GF-D8 (cell line): ENCODE measurements around the gene NEK8.
A peak's percentile ranks its signal among the peaks of the same experiment; 100 is the strongest.
"Not testable (repeated sequence)": the region's sequence is repeated elsewhere in the genome, so short reads cannot be mapped to it uniquely, and the experiment has no call there.

ENCODE experiments used
- DNase-seq: peaks from one replicate; lab custom pipeline; 2025; lab: John Stamatoyannopoulos, UW

Gene NEK8

DNA sequence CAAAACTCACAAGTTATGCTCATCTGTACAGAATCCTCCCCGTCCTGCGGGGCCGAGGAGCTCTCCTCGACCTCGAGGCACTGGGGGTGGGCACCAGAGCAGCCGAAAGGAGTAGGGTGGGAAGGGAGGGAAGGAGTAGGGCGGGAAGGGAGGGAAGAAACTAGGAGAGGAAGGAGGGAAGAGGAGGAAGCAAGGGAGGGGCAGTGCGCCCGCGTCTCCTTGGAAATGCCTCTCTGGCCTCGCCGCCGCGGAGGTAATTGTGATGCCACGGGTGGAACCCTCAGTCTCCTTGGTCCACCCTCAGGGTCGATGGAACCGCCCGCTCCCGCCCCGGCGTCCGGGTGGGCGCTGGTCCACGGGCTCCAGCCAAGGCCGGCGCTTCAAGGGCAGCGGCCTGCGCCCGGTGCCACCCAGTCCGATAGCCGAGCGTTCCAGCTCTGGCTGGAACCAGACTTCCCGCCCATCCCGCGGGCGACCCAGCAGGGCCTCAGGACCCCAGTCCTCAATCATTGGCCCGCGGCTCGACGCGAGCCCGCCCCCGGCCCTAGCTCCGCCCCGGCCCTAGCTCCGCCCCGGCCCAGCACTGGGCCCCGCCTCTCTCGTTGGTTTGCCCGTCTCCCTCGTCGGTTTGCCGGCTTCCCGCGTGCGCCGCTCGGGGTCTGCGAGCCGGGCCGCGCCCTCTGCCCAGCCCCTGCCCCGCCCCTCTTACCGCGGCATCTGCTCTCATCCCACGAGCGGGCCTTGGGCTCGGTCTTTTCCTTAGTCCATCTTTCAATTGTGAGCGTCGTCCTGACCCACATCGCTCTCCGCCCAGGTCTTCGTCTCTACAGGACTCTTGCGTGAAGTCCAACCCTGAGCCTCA, 17.5 kb upstream of the NEK8 start:
- DNase-seq = peak; percentile 49

DNA sequence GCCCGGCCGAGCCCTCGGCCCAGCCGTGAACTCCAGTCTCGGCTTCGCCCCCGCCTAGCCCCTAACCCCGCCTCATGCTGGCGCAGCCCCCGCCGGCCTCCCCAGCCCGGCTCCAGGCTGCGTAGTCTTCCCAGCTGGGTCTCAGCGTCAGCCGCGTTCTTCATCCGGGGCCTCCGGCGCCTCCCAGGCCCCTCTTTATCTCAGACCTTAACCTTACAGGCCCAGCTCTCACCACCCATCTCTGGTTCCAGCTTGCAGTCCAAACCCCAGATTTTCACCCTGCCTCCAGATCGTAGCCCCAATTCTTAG, 16.9 kb upstream of the NEK8 start, which contains the start of gene PROCA1:
Gene PROCA1, minus strand, starts transcription at position 166 of the 309 bp plus-strand sequence. CDS start 228 bp downstream, outside the sequence.
- DNase-seq = no peak

DNA sequence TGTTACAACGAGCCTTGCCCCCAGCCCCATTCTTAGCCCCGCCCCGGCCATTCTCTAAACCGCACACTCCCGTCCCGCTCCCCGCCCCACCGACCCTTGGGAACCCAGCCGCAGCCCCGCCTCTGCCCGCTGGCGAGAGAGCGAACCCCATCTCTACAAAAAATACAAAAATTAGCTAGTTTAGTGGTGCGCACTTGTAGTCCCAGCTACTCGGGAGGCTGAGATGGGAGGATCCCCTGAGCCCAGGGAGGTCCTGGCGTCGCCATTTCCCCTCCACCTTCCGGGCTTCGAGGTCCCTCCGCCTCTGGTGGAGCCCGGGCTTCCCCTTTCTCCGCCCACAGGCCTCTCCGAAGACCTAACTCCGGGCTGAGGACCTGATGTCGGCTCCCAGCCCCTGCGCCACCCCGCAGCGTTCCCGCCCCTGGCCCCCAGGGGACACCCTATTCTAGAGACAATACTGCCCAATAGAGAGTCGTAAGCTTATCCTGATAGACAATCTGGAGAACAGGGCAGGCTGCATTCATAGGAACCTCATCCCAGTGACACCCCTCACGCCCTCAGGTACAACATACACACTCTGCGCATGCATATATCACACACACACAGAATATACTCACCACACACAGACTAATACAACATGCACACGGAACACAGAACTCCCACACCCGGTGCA, 16.4 kb upstream of the NEK8 start:
- DNase-seq = peak; percentile 47

- DNase-seq = no peak
Measured at GRCh38 chr17:28712705-28713415, 15.7 kb upstream of the NEK8 start.

GRCh38 chr17:28714281-28714680, 14.3 kb upstream of the NEK8 start:
- DNase-seq = no peak

GRCh38 chr17:28715217-28715616, 13.4 kb upstream of the NEK8 start:
- DNase-seq = no peak

DNA sequence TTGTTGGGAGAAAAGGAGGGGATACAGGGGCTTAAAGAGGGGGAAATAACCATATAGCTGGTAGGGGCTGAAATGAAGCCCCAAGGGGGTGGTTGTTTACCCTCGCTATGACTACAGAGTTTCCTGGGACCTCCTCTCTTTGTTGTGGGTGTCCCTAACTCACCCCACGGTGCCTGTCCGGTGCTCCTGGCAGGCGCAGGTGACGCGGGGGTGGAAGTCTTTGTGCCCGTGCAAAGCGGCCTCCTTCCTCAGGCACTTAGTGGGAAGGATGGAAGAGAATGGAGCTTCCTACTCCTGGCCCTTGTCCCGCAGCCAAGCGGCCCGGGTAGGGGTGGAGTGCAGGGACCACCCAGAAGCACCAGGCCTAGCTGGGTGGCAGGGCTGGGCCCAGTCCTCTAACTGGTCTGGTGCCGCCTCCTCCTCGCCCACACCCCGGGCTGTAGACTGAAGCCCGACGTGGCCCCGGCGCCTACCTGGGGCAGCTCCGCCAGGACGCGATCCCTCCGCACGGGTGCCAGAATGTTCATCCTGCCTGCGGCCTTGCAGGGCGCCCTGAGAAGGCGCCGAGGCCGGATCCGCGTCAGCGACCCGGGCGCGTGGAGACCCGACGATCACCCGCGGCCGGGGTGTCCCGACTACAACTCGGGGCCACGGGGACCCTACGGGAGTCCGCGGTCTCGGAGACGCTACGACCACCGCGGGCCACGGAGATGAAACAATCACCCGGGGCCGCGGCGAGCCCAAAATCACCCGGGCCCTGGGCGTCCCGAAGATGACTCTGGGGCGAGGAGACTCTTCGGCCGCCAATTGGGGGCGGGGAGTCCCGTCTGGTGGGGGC, 11.6 kb upstream of the NEK8 start:
- no peak for DNase-seq

GRCh38 chr17:28717578-28718332, 10.8 kb upstream of the NEK8 start, which contains the start of gene RAB34:
Gene RAB34 (minus strand): TSS chr17:28717868. CDS start chr17:28717266, 602 bp downstream.
- peak; percentile 13 for DNase-seq

GRCh38 chr17:28718333-28719020, 10.1 kb upstream of the NEK8 start:
- no peak for DNase-seq

- no peak for DNase-seq
Measured at GRCh38 chr17:28719021-28719433, 9.6 kb upstream of the NEK8 start.

DNA sequence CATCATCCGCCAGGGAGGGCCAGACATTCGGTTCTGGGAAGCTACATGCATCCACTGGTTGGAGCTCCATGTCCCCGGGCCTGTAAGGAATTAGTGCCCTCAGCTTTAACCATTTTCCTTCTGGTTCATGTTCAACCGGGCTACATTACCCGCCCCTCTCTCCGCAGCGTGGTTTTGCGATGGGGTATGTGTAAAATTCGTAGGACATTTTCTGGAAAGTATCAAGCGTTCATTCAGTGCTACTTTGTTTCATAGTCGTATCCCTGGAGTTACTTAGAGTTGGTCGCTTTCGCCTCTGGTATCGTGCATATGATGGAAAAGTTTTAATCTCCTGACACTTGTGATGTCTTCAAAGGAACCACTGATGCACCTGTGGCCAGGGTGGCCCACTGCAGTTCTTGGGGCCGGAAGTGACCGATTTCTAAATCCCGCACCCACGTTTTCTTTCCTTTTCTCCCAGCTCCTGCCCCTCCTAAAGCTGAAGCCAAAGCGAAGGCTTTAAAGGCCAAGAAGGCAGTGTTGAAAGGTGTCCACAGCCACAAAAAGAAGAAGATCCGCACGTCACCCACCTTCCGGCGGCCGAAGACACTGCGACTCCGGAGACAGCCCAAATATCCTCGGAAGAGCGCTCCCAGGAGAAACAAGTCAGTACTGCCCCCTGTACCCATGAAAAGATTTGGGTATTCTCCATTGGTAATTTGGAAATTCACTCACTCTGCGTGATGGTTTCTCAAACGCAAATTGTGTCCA, 8.2 kb upstream of the NEK8 start:
- no peak for DNase-seq

DNA sequence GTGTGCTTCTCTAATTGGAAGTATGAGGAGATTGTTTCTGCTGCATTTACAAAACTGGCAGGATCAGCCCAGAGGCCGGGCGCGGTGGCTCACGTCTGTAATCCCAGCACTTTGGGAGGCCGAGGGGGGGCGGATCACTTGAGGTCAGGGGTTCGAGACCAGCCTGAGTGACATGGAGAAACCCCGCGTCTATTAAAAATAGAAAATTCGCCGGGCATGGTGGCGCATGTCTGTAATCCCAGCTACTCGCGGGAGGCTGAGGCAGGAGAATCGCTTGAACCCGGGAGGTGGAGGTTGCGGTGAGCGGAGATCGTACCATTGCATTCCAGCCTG, 7.6 kb upstream of the NEK8 start:
- DNase-seq = not testable (repeated sequence)

DNA sequence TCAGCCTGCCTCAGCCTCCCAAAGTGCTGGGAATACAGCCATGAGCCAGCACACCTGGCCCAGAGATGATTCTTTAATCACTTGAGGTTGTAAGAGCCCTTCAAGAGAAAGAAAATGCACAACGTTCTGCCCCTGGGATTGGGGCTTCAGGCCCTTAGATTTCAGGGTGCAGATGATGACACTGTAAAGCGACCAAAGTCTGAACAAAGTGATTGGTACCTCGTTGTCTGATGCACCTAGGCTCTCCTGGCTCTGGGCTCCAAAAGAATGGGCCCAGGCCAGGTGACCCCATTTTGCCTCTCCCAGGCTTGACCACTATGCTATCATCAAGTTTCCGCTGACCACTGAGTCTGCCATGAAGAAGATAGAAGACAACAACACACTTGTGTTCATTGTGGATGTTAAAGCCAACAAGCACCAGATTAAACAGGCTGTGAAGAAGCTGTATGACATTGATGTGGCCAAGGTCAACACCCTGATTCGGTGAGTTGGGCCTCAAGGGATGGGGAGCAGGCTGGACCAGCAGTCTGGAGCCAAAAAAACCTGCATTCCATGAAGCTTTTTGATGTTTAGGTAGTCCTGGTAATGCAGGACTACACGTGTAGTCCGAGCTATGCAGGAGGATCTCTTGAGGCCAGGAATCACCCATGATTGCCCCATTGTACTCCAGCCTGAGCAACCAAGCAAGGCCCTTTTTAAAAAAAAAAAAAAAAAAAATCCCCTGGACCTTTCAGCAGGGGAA, 6.0 kb upstream of the NEK8 start:
- DNase-seq = no peak

GRCh38 chr17:28723159-28723835, 5.3 kb upstream of the NEK8 start:
- no peak for DNase-seq

- not testable (repeated sequence) for DNase-seq
Measured at GRCh38 chr17:28723836-28724499, 4.6 kb upstream of the NEK8 start.

- DNase-seq = no peak
Measured at GRCh38 chr17:28724500-28725165, 4.0 kb upstream of the NEK8 start.

GRCh38 chr17:28725166-28725659, 3.4 kb upstream of the NEK8 start:
- peak; percentile 12 for DNase-seq
